Endothelial cell of umbilical vein (primary cell): ENCODE measurements around the gene ANO7. TPM values are rescaled to one million over a fixed set of nuclear protein-coding genes. Genes with fewer than 3 reads are reported as not detected.

Source experiments
- BruUV-seq: library from RNA; stranded (reverse); fragments of 400-500 nt; replicated peaks from 2 replicates; lab custom pipeline; 2021; lab: Mats Ljungman, UMichigan
- CTCF ChIA-PET: fragments of 300-600, 350-600 bp; sonication (Branson Sonifier 250); formaldehyde crosslinking; loops from one replicate; lab custom pipeline; 2021; ENCODE audit warnings: antibody characterized with exemption, inconsistent platforms; lab: Charles Lee
- POLR2A ChIA-PET: fragments of 300-600, 350-600 bp; sonication (Branson Sonifier 250); formaldehyde crosslinking; loops from one replicate; lab custom pipeline; 2021; ENCODE audit warnings: antibody characterized with exemption, inconsistent platforms; lab: Charles Lee
- DNase-seq: peaks from one replicate; pipeline ENCODE4 v3.0.0-alpha.2; 2011; ENCODE audit warnings: low read depth, low spot score
- FAIRE-seq: peaks from 2 replicates; lab custom pipeline; 2011; peaks lifted over from hg19 to GRCh38; lab: Jason Lieb, UNC
- H2AFZ ChIP-seq: 2 replicates; pipeline ENCODE4 v1.6.0; 2012; ENCODE audit warnings: low read depth, low read length, control low read depth, inconsistent platforms
- H3K27ac ChIP-seq: 2 replicates; pipeline ENCODE4 v1.5.1; 2011; ENCODE audit warnings: low read depth, mild to moderate bottlenecking, control low read depth, low read length, moderate library complexity; ENCODE audit not compliant: insufficient read depth
- H3K27me3 ChIP-seq, 2 experiments: 2 replicates each; pipeline versions ENCODE4 v1.6.0 to v1.6.1; 2011; ENCODE audit warnings: low read length in 2 of 2, mixed read lengths in 1 of 2; ENCODE audit not compliant: control insufficient read depth in 2 of 2, insufficient read depth in 2 of 2
- H3K36me3 ChIP-seq, 2 experiments: 2 replicates in 1 of 2; 3 replicates in 1 of 2; pipeline ENCODE4 v1.5.1; 2011; ENCODE audit warnings: low read length in 2 of 2, mild to moderate bottlenecking in 1 of 2, moderate library complexity in 1 of 2; ENCODE audit not compliant: control insufficient read depth in 2 of 2, insufficient read depth in 2 of 2; ENCODE audit errors: extremely low read depth in 1 of 2
- H3K4me1 ChIP-seq: 3 replicates; pipeline ENCODE4 v1.5.1; 2011; ENCODE audit warnings: mild to moderate bottlenecking, low read length; ENCODE audit not compliant: control insufficient read depth, insufficient read depth; ENCODE audit errors: extremely low read depth
- H3K4me2 ChIP-seq: 2 replicates; pipeline ENCODE4 v1.6.1; 2011; ENCODE audit warnings: low read length, control low read depth, mixed read lengths; ENCODE audit not compliant: insufficient read depth
- H3K4me3 ChIP-seq, 3 experiments: fragments of 200-600 bp in 1 of 3; sonication (generic), shearing (Covaris generic) in 1 of 3; replicated peaks in 1 of 3; 2 replicates each; pipeline ENCODE4 v1.5.1; 2011 to 2016; ENCODE audit warnings: control low read depth in 3 of 3, low read length in 3 of 3, mild to moderate bottlenecking in 2 of 3, inconsistent platforms in 1 of 3, low read depth in 1 of 3, moderate library complexity in 1 of 3; ENCODE audit not compliant: insufficient read depth in 1 of 3
- H3K79me2 ChIP-seq: 2 replicates; pipeline ENCODE4 v1.6.0; 2012; ENCODE audit warnings: low read length, inconsistent platforms; ENCODE audit not compliant: control insufficient read depth, insufficient read depth
- H3K9ac ChIP-seq: replicated peaks from 2 replicates; pipeline ENCODE3; 2011; ENCODE audit warnings: low read length, control low read depth; ENCODE audit not compliant: insufficient read depth; ENCODE audit errors: extremely low read depth
- H3K9me1 ChIP-seq: replicated peaks from 3 replicates; pipeline ENCODE4 v1.6.0; 2011; ENCODE audit warnings: mild to moderate bottlenecking, low read length; ENCODE audit not compliant: control insufficient read depth, insufficient read depth; ENCODE audit errors: extremely low read depth
- H3K9me3 ChIP-seq: replicated peaks from 2 replicates; pipeline ENCODE4 v1.5.1; 2012; ENCODE audit warnings: low read length, inconsistent platforms; ENCODE audit not compliant: control insufficient read depth, insufficient read depth
- H4K20me1 ChIP-seq: replicated peaks from 2 replicates; pipeline ENCODE3; 2011; ENCODE audit warnings: mild to moderate bottlenecking, low read length; ENCODE audit not compliant: control insufficient read depth, insufficient read depth; ENCODE audit errors: extremely low read depth
- CTCF ChIP-seq, 2 donors: IDR thresholded peaks; 1 replicate in 1 of 2; 2 replicates in 1 of 2; pipeline ENCODE4 v1.5.1; 2011; ENCODE audit warnings: low read length in 2 of 2, mild to moderate bottlenecking in 2 of 2, moderate library complexity in 2 of 2, control low read depth in 1 of 2, inconsistent platforms in 1 of 2, low read depth in 1 of 2; ENCODE audit not compliant: insufficient read depth in 1 of 2; ENCODE audit errors: extremely low read depth in 1 of 2
- EZH2 ChIP-seq: IDR thresholded peaks from 2 replicates; pipeline ENCODE4 v1.6.1; 2012; ENCODE audit warnings: borderline replicate concordance, low read depth, mild to moderate bottlenecking, moderate library complexity, low read length, inconsistent platforms; ENCODE audit not compliant: severe bottlenecking
- FOS ChIP-seq: IDR thresholded peaks from 2 replicates; pipeline ENCODE4 v1.6.1; 2011; ENCODE audit warnings: mild to moderate bottlenecking, low read length, moderate library complexity, borderline replicate concordance; ENCODE audit not compliant: insufficient read depth
- GATA2 ChIP-seq: IDR thresholded peaks from 2 replicates; pipeline ENCODE4 v1.7.0; 2011; ENCODE audit warnings: low read depth, mild to moderate bottlenecking, moderate library complexity, mixed read lengths, low read length; ENCODE audit not compliant: insufficient read length, insufficient read depth
- JUN ChIP-seq: IDR thresholded peaks from 2 replicates; pipeline ENCODE4 v1.6.1; 2011; ENCODE audit warnings: borderline replicate concordance, low read depth; ENCODE audit not compliant: insufficient read length, insufficient read depth
- MAX ChIP-seq: IDR thresholded peaks from 2 replicates; pipeline ENCODE4 v1.6.1; 2011; ENCODE audit not compliant: insufficient read depth, insufficient read length
- MYC ChIP-seq: IDR thresholded peaks from one replicate; pipeline ENCODE4 v1.6.1; 2011; ENCODE audit warnings: mild to moderate bottlenecking, low read depth, low read length
- POLR2A ChIP-seq: IDR thresholded peaks from 2 replicates; pipeline ENCODE4 v1.6.1; 2012; ENCODE audit warnings: low read depth, mild to moderate bottlenecking, control low read depth, low read length
- POLR2AphosphoS5 ChIP-seq: IDR thresholded peaks from 2 replicates; pipeline ENCODE4 v1.6.1; 2012; ENCODE audit warnings: low read depth, mild to moderate bottlenecking, control low read depth, low read length, moderate library complexity; ENCODE audit not compliant: insufficient read depth
- dilution Hi-C: fragments of 300-500 bp; cut with MboI; formaldehyde crosslinking; loops from one replicate; pipeline ENCODE4 v1.15.0; 2019; ENCODE audit warnings: low sequenced_read_pairs; ENCODE audit not compliant: extremely low pct_ligation_motif_present
- intact Hi-C: fragments of 100-400 bp; cut with micrococcal nuclease; formaldehyde crosslinking; loops from one replicate; pipeline ENCODE4 v1.10.0; 2022
- polyA plus RNA-seq, 4 experiments: library from polyadenylated mRNA; depleted of rRNA in 3 of 4; stranded (reverse) in 3 of 4; unstranded in 1 of 4; fragments of >200 nt; gene quantifications; 2 replicates each; pipeline versions ENCODE4 v1.2.1 to v1.2.3, GENCODE V29; 2011 to 2012; ENCODE audit warnings: missing spikeins in 1 of 4
- total RNA-seq: library from RNA; stranded (reverse); gene quantifications from 2 replicates; pipeline ENCODE4 v1.2.3, GENCODE V29; 2021

Gene ANO7
- total and polyA plus RNA-seq, 2 donors (not counting 3 experiments of a cell fraction or from before 2014, with no cell fraction given) = 0.81 to 2.5 TPM

- H3K27me3 ChIP-seq = no peaks in the 10 kb centered on the region
- FAIRE-seq (no peak), DNase-seq (no peak)
- CTCF ChIA-PET = no interaction called here
- no peak overlapping the region for H3K4me2 ChIP-seq
- H3K4me1 ChIP-seq = no peaks in the 10 kb centered on the region
- no peak overlapping the region for H3K27ac ChIP-seq
- no peak overlapping the region for H3K4me3 ChIP-seq
- intact Hi-C loops = no loop called here
- no peaks in the 10 kb centered on the region for H3K9me1 ChIP-seq
- POLR2A ChIA-PET = no interaction called here
- H2AFZ ChIP-seq = no peak overlapping the region
- no peaks in the 10 kb centered on the region for H4K20me1 ChIP-seq
- no peak overlapping the region for H3K9ac ChIP-seq
- H3K9me3 ChIP-seq = no peaks in the 10 kb centered on the region
- no TSS peak for BruUV-seq
- no peaks in the 10 kb centered on the region for H3K79me2 ChIP-seq
- no peak for TF ChIP-seq MAX
- TF ChIP-seq JUN = no peak
- TF ChIP-seq MYC = no peak
- TF ChIP-seq EZH2 = no peak
- no peak for TF ChIP-seq GATA2
- TF ChIP-seq POLR2AphosphoS5 = no peak
- no peak for TF ChIP-seq CTCF (IDR thresholded peaks at IDR 0.05; ENCODE audit: extremely low read depth in 1 of 2, insufficient read depth in 1 of 2, low read depth in 1 of 2, low read length in 2 of 2)
- TF ChIP-seq POLR2A = no peak
- TF ChIP-seq FOS = no peak
- dilution Hi-C loops = no loop called here
- H3K36me3 ChIP-seq = no peaks in the 10 kb centered on the region
Measured at GRCh38 chr2:241204490-241204889, 16.0 kb downstream of the ANO7 start.
